ENCODE data around the gene TEN1. TPM values are rescaled to one million over a fixed set of nuclear protein-coding genes. Genes with fewer than 3 reads are reported as not detected.

Gene TEN1
- total and polyA plus RNA-seq, 2 of the 13 experiments (the other 11 are each of a cell fraction or from before 2014, with no cell fraction given): 18.0 to 21.3 TPM

DNA sequence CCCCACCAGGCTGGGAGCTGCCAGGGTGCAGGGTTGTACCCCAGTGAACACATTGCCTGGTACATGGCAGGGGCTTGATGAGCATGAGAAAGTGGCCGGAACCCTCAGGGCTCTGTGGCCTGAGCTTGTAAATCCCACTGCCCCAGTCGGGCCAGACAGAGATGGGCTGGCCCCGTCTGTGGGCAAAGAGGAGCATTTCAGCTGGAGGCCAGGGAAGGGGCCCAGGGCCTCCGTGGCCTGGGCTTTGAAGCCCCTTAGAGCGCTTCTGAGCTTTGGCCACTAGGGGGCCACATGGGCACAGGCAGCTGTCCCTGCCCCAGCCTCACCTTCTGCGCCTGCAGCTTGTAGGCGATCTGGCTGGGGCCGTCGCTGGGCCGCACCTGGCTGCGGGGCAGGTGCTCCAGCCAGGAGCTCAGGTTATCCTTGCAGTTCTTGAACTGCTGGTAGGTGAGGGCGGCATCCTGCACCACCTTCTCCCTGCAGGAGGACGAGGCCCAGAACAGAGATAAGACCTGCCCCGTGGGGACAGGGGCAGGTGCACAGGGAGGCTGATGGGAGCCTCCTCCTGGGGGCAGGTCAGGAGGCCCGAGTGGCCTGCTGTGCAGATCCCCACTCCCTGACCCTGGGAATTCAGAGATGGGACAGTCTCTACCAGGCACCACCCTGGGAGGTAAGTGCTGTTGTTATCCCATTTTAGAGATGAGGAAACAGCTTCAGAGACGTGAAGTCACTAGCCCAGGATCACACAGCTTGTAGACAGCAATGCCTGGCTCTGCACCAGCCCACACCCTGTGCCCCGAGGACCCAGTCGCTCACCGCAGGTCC is 35.3 kb downstream of the TEN1 start (continued):
- TF ChIP-seq, protein P1, sequence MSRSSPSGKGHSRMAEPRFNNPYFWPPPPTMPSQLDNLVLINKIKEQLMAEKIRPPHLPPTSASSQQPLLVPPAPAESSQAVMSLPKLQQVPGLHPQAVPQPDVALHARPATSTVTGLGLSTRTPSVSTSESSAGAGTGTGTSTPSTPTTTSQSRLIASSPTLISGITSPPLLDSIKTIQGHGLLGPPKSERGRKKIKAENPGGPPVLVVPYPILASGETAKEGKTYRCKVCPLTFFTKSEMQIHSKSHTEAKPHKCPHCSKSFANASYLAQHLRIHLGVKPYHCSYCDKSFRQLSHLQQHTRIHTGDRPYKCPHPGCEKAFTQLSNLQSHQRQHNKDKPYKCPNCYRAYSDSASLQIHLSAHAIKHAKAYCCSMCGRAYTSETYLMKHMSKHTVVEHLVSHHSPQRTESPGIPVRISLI (CRISPR knock-in tag; IDR thresholded peaks at IDR 0.05; ENCODE audit: borderline replicate concordance): no peak
- TF ChIP-seq, protein P2, sequence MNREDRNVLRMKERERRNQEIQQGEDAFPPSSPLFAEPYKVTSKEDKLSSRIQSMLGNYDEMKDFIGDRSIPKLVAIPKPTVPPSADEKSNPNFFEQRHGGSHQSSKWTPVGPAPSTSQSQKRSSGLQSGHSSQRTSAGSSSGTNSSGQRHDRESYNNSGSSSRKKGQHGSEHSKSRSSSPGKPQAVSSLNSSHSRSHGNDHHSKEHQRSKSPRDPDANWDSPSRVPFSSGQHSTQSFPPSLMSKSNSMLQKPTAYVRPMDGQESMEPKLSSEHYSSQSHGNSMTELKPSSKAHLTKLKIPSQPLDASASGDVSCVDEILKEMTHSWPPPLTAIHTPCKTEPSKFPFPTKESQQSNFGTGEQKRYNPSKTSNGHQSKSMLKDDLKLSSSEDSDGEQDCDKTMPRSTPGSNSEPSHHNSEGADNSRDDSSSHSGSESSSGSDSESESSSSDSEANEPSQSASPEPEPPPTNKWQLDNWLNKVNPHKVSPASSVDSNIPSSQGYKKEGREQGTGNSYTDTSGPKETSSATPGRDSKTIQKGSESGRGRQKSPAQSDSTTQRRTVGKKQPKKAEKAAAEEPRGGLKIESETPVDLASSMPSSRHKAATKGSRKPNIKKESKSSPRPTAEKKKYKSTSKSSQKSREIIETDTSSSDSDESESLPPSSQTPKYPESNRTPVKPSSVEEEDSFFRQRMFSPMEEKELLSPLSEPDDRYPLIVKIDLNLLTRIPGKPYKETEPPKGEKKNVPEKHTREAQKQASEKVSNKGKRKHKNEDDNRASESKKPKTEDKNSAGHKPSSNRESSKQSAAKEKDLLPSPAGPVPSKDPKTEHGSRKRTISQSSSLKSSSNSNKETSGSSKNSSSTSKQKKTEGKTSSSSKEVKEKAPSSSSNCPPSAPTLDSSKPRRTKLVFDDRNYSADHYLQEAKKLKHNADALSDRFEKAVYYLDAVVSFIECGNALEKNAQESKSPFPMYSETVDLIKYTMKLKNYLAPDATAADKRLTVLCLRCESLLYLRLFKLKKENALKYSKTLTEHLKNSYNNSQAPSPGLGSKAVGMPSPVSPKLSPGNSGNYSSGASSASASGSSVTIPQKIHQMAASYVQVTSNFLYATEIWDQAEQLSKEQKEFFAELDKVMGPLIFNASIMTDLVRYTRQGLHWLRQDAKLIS (CRISPR knock-in tag; IDR thresholded peaks at IDR 0.05): no peak
- no peak for TF ChIP-seq ZNF703 (CRISPR knock-in tag; IDR thresholded peaks at IDR 0.05; ENCODE audit: borderline replicate concordance)
- TF ChIP-seq CEBPG (CRISPR knock-in tag; IDR thresholded peaks at IDR 0.05): no peak
- TF ChIP-seq MIER3 (CRISPR knock-in tag; IDR thresholded peaks at IDR 0.05; ENCODE audit: borderline replicate concordance): peak; percentile 54; the same call in 1 of the 2 replicates
- TF ChIP-seq SETDB1 (CRISPR knock-in tag; IDR thresholded peaks at IDR 0.05; ENCODE audit: borderline replicate concordance): no peak
- no peak for TF ChIP-seq ZNF121 (CRISPR knock-in tag; IDR thresholded peaks at IDR 0.05)
- TF ChIP-seq RNF2 (conservative IDR thresholded peaks at IDR 0.05; ENCODE audit: low read depth): no peak
- no peak for TF ChIP-seq ZNF432 (CRISPR knock-in tag; IDR thresholded peaks at IDR 0.05; ENCODE audit: borderline replicate concordance)
- TF ChIP-seq, protein P3, sequence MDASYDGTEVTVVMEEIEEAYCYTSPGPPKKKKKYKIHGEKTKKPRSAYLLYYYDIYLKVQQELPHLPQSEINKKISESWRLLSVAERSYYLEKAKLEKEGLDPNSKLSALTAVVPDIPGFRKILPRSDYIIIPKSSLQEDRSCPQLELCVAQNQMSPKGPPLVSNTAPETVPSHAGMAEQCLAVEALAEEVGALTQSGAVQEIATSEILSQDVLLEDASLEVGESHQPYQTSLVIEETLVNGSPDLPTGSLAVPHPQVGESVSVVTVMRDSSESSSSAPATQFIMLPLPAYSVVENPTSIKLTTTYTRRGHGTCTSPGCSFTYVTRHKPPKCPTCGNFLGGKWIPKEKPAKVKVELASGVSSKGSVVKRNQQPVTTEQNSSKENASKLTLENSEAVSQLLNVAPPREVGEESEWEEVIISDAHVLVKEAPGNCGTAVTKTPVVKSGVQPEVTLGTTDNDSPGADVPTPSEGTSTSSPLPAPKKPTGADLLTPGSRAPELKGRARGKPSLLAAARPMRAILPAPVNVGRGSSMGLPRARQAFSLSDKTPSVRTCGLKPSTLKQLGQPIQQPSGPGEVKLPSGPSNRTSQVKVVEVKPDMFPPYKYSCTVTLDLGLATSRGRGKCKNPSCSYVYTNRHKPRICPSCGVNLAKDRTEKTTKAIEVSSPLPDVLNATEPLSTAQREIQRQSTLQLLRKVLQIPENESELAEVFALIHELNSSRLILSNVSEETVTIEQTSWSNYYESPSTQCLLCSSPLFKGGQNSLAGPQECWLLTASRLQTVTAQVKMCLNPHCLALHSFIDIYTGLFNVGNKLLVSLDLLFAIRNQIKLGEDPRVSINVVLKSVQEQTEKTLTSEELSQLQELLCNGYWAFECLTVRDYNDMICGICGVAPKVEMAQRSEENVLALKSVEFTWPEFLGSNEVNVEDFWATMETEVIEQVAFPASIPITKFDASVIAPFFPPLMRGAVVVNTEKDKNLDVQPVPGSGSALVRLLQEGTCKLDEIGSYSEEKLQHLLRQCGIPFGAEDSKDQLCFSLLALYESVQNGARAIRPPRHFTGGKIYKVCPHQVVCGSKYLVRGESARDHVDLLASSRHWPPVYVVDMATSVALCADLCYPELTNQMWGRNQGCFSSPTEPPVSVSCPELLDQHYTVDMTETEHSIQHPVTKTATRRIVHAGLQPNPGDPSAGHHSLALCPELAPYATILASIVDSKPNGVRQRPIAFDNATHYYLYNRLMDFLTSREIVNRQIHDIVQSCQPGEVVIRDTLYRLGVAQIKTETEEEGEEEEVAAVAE (CRISPR knock-in tag; IDR thresholded peaks at IDR 0.05; ENCODE audit: borderline replicate concordance): no peak
- TF ChIP-seq ZNF34 (CRISPR knock-in tag; IDR thresholded peaks at IDR 0.05; ENCODE audit: borderline replicate concordance): 0 out of 2 replicates have a peak, but pooled peaks have one; percentile 37
- no peak for TF ChIP-seq ATF7-NPFF (CRISPR knock-in tag; IDR thresholded peaks at IDR 0.05; ENCODE audit: low read depth)
- TF ChIP-seq, protein P4, sequence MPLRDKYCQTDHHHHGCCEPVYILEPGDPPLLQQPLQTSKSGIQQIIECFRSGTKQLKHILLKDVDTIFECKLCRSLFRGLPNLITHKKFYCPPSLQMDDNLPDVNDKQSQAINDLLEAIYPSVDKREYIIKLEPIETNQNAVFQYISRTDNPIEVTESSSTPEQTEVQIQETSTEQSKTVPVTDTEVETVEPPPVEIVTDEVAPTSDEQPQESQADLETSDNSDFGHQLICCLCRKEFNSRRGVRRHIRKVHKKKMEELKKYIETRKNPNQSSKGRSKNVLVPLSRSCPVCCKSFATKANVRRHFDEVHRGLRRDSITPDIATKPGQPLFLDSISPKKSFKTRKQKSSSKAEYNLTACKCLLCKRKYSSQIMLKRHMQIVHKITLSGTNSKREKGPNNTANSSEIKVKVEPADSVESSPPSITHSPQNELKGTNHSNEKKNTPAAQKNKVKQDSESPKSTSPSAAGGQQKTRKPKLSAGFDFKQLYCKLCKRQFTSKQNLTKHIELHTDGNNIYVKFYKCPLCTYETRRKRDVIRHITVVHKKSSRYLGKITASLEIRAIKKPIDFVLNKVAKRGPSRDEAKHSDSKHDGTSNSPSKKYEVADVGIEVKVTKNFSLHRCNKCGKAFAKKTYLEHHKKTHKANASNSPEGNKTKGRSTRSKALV (CRISPR knock-in tag; IDR thresholded peaks at IDR 0.05): no peak
- TF ChIP-seq SMAD3 (CRISPR knock-in tag; IDR thresholded peaks at IDR 0.05): no peak
- no peak for TF ChIP-seq PAF1 (CRISPR knock-in tag; IDR thresholded peaks at IDR 0.05)
- no peak for TF ChIP-seq RELA (CRISPR knock-in tag; IDR thresholded peaks at IDR 0.05)
- peak; percentile 73; the same call in 1 of the 2 replicates for TF ChIP-seq KDM5B (CRISPR knock-in tag; IDR thresholded peaks at IDR 0.05; ENCODE audit: borderline replicate concordance)
- TF ChIP-seq SYNCRIP (IDR thresholded peaks at IDR 0.05; ENCODE audit: insufficient read depth, low read depth, low read length): no peak

Data from HepG2 (cell line).